NT2/D1 (cell line): ENCODE results near the gene GNA15.

ENCODE experiments used
- SUZ12 ChIP-seq: IDR thresholded peaks from 2 replicates; pipeline ENCODE4 v1.6.1; 2011; ENCODE audit not compliant: insufficient read length, insufficient read depth; ENCODE audit errors: extremely low read depth
- YY1 ChIP-seq: IDR thresholded peaks from 2 replicates; pipeline ENCODE4 v1.6.1; 2011; ENCODE audit not compliant: insufficient read length, insufficient read depth
- ZNF274 ChIP-seq: IDR thresholded peaks from 2 replicates; pipeline ENCODE4 v1.6.1; 2011; ENCODE audit warnings: mild to moderate bottlenecking, low read depth, low read length

GRCh38 chr19:3098515-3099346, 37.1 kb upstream of the GNA15 start:
- no peak for TF ChIP-seq YY1
- TF ChIP-seq SUZ12: no peak
- TF ChIP-seq ZNF274: no peak
